ENCODE measurements around the gene GXYLT2.
"Not testable (repeated sequence)": the region's sequence is repeated elsewhere in the genome, so short reads cannot be mapped to it uniquely, and the experiment has no call there.

Gene GXYLT2

GRCh38 chr3:72892870-72893269, 5.0 kb downstream of the GXYLT2 start:
- DNase-seq: no peak

DNA sequence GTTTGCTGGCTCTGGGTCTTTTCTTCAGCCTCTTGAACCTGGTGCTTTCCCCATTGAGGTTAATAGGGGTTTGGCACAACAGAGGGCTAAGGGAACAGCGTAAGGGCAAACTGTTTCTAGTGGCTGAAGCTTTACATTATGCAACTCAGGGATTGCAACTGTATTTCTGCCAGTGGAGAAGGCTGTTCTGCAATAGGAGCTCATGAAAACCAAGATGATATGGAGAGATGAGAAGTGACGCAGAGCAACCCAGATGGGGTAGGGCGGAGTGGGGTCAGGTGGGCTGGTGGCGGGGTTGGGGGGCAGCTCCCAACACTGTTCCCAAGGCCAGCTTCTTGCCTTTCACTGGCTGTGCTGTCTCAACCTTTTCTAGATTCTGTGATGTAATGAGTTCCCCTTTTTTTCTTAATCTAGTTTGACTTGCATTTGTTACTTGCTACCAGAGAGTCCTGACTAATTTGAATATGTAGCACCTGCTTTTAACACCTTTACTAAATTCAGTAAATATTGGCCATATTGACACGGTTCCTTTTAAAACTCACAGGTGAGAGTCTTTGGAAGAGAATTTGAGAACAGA, 7.2 kb downstream of the GXYLT2 start:
- no peak for DNase-seq

DNA sequence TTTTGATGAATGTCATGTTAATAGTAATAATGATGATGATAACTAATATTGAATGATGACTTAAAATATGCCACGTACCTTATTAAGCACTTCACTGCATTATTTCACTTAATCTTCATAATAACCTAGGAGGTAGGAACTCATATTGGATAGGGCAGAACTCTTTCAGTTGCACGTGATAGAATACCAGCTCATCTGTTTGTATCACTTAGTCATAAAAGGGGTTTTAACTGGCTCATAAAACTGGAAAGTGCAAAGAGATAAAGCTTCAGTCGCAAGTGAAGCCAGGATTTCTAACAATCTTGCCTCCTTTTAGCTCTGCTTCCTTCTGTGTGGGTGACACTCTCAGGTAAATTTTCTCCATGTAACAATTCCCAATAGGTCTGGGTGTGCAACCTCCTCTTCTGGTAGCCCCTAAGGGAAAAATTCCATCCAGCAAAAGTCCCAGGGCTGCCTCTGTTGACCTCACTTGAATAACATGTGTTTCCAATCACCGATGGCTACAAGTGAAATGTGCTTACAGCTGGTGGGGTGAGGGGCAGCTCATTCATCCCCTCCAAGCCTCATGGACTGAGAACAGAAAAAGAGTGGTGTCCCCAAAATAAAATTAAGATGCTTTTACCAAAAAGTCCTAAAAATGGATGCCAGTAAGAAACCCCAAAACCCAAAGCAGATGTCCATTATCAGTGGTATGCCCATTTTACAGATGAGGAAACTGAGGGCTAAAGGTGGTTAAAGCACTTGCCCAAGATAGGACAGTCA, 9.3 kb downstream of the GXYLT2 start:
- no peak for DNase-seq

DNA sequence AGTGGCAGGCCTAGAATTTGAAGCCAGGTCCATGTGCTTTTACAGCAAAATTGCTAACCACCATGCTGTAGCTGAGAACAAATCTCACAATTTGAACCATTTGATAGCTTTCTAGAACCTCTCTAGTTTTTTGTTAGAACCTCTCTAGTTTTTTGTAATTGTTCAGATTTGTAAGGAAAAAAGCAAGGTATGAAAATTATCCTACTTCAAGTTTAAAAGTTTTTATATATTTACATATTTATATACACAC, 9.8 kb downstream of the GXYLT2 start:
- no peak for DNase-seq

DNA sequence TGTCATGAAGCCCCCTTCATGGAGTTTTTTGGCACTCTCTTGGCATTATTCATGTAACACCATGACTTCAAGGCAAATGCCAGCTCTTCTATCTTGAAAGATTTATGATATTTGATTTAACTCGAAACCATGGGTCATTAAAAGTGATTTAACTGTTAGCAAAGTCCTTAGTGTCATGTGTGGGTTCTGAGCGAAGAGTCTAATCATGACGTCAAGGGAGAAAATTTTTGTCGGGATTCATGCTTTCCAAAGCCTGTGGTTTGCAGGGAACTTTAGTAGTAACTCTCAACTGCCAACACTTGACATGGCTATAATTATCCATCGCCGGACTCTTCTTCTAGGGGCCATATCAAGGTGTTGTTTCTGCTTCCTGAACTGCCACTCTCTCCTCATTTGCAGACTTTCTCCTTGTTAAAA, 11.5 kb downstream of the GXYLT2 start:
- DNase-seq: no peak

DNA sequence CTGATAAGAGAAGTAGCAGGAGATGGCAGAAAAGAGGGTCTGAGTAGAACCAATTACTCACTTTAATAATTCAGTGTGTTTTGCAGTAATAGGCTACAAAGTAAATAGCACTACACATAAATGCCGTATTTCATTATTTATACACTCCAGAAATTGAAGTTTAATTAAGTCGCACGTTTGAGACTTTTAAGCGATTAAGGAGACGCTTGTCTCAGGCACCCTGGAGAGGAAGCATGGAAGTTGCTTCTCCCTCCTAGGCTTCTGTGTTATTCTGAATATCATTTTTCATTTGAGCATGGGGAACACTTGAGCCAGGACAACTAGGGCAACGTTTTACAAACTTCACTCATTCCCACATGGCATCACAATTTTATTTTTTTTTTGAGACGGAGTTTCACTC, 12.2 kb downstream of the GXYLT2 start:
- no peak for DNase-seq

GRCh38 chr3:72901840-72902239, 14.0 kb downstream of the GXYLT2 start:
- no peak for DNase-seq

DNA sequence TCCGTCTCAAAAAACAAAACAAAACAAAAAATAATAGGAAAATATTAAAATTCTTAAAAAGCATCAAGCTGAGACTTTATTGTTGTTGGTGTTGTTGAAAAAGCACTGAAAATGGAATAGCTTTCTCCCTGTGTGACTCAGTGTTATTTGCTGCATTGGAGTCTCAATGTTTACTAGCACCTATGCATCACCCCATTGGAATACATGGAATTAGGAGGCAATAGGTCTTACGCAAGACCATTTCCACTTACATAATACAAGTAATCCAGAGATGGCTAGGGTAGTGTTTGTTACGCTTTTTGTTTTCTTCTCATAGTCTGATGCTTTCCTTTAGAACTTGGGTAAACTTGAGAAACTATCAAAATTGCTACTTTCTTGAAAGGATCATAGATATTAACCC, 15.2 kb downstream of the GXYLT2 start:
- DNase-seq: no peak

GRCh38 chr3:72904163-72904562, 16.3 kb downstream of the GXYLT2 start:
- no peak for DNase-seq

GRCh38 chr3:72906154-72906553, 18.3 kb downstream of the GXYLT2 start:
- no peak for DNase-seq

- DNase-seq: no peak
Observed at GRCh38 chr3:72907131-72907711, 19.4 kb downstream of the GXYLT2 start.

DNA sequence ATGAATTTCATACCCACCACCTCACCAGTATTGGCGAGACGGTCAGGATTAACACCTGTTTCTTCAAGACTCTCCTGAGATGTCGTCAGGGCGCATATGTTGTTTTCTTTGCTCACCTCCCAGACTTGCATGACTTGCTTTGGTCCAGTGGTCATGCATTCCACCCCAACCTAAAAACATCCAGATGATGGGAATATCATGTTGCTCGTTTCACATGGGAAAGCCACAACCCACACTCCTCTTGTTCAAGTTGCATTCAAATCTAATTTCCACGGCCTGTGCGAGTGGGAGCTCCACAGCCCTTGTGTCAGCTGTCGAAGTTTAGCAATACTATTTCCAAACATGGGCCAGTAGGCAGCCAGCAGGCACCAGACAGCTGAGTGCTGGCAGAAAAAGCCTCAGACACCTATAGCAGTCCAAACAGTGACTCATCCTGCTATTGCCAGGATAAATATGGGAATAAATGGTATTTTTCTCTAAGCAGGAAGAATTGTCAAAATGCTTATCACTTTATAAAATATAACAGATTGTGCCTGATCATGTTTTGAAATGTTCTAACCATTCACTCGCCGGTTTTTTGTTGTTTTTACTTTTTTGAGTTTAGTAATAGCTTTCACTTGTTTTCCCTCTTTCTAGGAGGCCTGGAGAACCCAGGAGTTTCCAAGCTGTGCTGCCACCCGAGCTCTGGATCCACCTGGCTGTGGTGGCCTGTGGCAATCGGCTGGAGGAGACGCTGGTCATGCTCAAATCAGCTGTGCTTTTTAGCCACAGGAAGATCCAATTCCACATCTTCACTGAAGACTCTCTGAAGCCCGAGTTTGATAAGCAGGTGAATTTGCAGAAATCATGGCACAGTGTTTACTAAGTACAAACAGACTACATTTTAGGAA, 20.1 kb downstream of the GXYLT2 start:
- no peak for DNase-seq

DNA sequence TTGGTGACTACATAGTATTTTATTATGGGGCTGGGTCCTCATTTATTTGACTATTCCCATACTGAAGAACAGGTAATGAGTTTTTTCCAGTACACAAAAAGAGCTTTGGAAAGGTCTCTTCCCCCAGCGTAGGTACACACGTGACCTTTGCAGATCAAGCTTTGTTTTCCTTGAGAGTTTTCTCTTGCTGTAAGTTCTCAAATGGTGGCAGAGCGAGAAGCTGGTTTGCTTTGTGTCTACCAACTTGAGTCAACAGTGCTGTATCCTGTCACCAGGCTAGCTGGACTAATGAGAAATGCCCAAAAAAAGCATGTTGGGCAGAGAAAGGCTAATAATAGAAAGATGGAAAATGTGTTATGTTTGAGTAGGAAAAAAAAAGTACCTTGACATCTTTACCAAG, 21.7 kb downstream of the GXYLT2 start:
- DNase-seq: no peak

DNA sequence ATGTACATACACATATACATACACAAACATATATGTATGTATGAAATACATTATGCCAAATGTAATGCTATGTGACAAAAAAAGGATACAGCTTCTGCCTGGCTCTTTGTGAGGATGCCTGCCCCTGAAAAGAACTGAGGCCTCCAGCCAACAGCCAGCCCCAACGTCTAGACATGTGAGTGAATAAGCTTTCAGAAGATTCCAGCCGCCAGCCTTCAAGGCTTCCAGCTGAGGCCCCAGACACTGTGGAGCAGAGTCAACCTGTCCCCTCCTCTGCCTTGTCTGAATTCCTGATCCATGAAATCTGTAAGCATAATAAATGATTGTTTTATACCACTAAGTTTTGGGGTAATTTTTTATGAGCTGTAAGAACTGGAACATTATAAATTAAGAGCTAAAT, 24.7 kb downstream of the GXYLT2 start:
- DNase-seq: no peak

DNA sequence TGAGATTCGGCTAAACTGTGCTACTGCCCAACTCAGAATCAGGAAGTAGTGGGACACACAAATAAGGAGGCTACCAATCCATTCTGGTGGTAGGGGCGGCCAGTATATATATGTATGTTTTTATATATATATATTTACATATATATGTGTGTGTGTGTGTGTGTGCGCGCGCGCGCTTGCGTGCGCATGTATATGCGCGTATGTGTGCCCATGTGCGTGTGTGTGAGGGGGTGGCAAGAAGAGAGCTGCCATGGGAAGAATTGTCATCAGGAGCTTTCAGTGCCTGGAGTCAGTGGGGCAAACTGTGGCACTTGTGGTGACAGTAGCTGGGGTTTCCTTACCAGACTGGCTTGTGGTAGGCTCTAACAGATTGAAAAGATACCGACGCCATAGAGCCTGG, 26.5 kb downstream of the GXYLT2 start:
- no peak for DNase-seq

GRCh38 chr3:72916250-72916649, 28.4 kb downstream of the GXYLT2 start:
- no peak for DNase-seq

DNA sequence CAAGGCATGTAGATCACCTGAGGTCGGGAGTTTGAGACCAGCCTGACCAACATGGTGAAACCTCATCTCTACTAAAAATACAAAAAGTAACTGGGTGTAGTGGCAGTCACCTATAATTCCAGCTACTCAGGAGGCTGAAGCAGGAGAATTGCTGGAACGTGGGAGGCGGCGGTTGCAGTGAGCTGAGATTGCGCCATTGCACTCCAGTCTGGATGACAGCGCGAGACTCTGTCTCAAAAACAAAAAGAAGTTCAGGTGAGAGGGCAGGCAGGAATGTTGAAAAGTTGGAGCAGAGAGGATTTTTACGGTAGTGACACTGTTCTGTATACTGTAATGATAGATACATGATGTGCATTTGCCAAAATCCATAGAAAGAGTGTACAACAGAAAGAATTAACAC, 31.7 kb downstream of the GXYLT2 start:
- DNase-seq: no peak

- no peak for DNase-seq
Observed at GRCh38 chr3:72924055-72924454, 36.2 kb downstream of the GXYLT2 start.

DNA sequence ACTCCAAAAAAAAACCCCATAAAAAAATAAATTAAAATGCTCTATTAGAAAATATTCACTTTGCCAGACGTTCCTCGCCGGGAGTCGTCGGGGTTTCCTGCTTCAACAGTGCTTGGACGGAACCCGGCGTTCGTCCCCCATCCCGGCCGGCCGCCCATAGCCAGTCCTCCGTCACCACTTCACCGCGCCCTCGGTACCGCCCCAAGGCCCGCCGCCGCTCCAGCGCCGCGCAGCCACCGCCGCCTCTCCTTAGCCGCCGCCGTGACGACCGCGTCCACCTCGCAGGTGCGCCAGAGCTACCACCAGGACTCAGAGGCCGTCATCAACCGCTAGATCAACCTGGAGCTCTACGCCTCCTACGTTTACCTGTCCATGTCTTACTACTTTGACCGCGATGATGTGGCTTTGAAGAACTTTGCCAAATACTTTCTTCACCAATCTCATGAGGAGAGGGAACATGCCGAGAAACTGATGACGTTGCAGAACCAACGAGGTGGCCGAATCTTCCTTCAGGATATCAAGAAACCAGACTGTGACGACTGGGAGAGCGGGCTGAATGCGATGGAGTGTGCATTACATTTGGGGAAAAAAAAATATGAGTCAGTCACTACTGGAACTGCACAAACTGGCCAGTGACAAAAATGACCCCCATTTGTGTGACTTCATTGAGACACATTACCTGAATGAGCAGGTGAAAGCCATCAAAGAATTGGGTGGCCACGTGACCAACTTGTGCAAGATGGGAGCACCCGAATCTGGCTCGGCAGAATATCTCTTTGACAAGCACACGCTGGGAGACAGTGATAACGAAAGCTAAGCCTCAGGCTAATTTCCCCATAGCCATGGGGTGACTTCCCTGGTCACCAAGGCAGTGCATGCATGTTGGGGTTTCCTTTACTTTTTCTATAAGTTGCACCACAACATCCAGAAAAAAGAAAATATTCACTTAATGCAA, 41.2 kb downstream of the GXYLT2 start:
- DNase-seq: not testable (repeated sequence)

- no peak for DNase-seq
Observed at GRCh38 chr3:72930754-72931153, 42.9 kb downstream of the GXYLT2 start.

DNA sequence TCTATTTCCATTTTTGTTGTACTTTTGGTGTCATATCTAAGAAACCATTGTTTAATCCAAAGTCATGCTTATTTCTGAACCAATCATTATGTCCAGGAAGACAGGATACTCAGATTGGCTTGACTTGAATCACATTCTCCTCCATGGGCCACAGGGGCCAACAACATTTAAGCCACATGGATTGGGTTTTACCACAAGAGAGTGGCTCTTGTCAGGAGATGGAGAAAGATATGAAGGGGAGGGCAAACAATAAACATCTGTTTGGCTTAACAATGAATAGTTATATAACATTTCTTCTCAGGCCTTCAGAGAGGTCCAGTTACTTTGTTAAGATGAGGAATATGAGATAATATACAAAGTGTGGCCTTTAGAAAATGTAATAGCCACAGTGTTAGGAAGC, 44.6 kb downstream of the GXYLT2 start:
- DNase-seq: no peak

GRCh38 chr3:72938471-72939265, 50.8 kb downstream of the GXYLT2 start:
- peak in 5 of 6 experiments; percentile 2 to 67 (median 55) for DNase-seq

All from stimulated activated naive CD4-positive, alpha-beta T cell (primary cell).